K562 (cell line): Measurements from ENCODE around the gene TMEM163. TPM values are rescaled to one million over a fixed set of nuclear protein-coding genes. Genes with fewer than 3 reads are reported as not detected.

Experiments used
- ATAC-seq: fragments of 200-7000 bp; cut with Tn5 transposase; 3 replicates; pipeline ENCODE4 v1.9.1; 2020; ENCODE audit warnings: moderate library complexity
- BruUV-seq: library from RNA; stranded (reverse); fragments of 400-500 nt; replicated peaks from 2 replicates; lab custom pipeline; 2021; lab: Mats Ljungman, UMichigan
- CTCF ChIA-PET: fragments of 300-600 bp; formaldehyde crosslinking; extraction: SDS; loops from one replicate; lab custom pipeline; 2021; ENCODE audit warnings: low intra/inter-chr PET ratio; lab: Yijun Ruan, JAX
- POLR2A ChIA-PET: fragments of 300-600, 350-650 bp; sonication (Branson Sonifier 250); formaldehyde crosslinking; extraction: SDS; loops from one replicate; lab custom pipeline; 2021; ENCODE audit warnings: antibody characterized with exemption, inconsistent platforms; lab: Yijun Ruan, JAX
- DNase-seq, 4 experiments: peaks; one replicate each; pipeline versions ENCODE4 v3.0.0 to v3.0.0-alpha.2; 2011 to 2018; ENCODE audit warnings: low spot score in 3 of 4, mixed read lengths in 3 of 4; ENCODE audit errors: extremely low read depth in 1 of 4
- FAIRE-seq: peaks from 2 replicates; lab custom pipeline; 2011; peaks lifted over from hg19 to GRCh38; lab: Jason Lieb, UNC
- H2AFZ ChIP-seq: 2 replicates; pipeline ENCODE4 v1.6.0; 2011; ENCODE audit warnings: low read depth, low read length, control low read depth, inconsistent platforms
- H3K27ac ChIP-seq: fragments of 200-600 bp; 3 replicates; pipeline ENCODE4 v1.8.0; 2011; ENCODE audit warnings: low read depth, mild to moderate bottlenecking, control low read depth, inconsistent platforms, low read length, moderate library complexity, mixed read lengths; ENCODE audit errors: extremely low read depth
- H3K27me3 ChIP-seq, 2 experiments: fragments of 300-600 bp in 1 of 2; 2 replicates in 1 of 2; 3 replicates in 1 of 2; pipeline versions ENCODE4 v1.6.0 to v1.8.0; 2011; ENCODE audit warnings: inconsistent platforms in 2 of 2, low read length in 2 of 2, mild to moderate bottlenecking in 1 of 2, mixed read lengths in 1 of 2, moderate library complexity in 1 of 2; ENCODE audit not compliant: control insufficient read depth in 2 of 2, insufficient read depth in 2 of 2
- H3K36me3 ChIP-seq: fragments of 300-600 bp; 3 replicates; pipeline ENCODE4 v1.8.0; 2011; ENCODE audit warnings: mild to moderate bottlenecking, low read length, inconsistent platforms; ENCODE audit not compliant: control insufficient read depth, insufficient read depth
- H3K4me1 ChIP-seq, 2 experiments: fragments of 200-600 bp in 1 of 2; replicated peaks in 1 of 2; 2 replicates in 1 of 2; 3 replicates in 1 of 2; pipeline versions ENCODE4 v1.5.1 to v1.8.0; 2011; ENCODE audit warnings: inconsistent platforms in 2 of 2, low read length in 2 of 2, mild to moderate bottlenecking in 1 of 2, mixed read lengths in 1 of 2, moderate library complexity in 1 of 2; ENCODE audit not compliant: control insufficient read depth in 2 of 2, insufficient read depth in 2 of 2
- H3K4me2 ChIP-seq: 2 replicates; pipeline ENCODE4 v1.6.1; 2011; ENCODE audit warnings: low read length, control low read depth, inconsistent platforms, mixed read lengths; ENCODE audit not compliant: insufficient read depth
- H3K4me3 ChIP-seq: fragments of 200-600 bp; sonication (generic), shearing (Covaris generic); 2 replicates; pipeline ENCODE4 v1.5.1; 2016; ENCODE audit warnings: control low read depth, inconsistent platforms
- H3K79me2 ChIP-seq: fragments of 200-600 bp; 3 replicates; pipeline ENCODE4 v1.8.0; 2011; ENCODE audit warnings: low read length, inconsistent platforms; ENCODE audit not compliant: control insufficient read depth, insufficient read depth
- H3K9ac ChIP-seq, 2 experiments: 2 replicates each; pipeline versions ENCODE4 v1.6.0 to v1.6.1; 2011; ENCODE audit warnings: low read depth in 2 of 2, low read length in 2 of 2, control low read depth in 1 of 2, inconsistent platforms in 1 of 2, mild to moderate bottlenecking in 1 of 2, mixed read lengths in 1 of 2; ENCODE audit not compliant: insufficient read depth in 1 of 2
- H3K9me1 ChIP-seq: one replicate; pipeline ENCODE4 v1.6.0; 2011; ENCODE audit warnings: inconsistent platforms, mild to moderate bottlenecking, low read length, moderate library complexity; ENCODE audit not compliant: control insufficient read depth, insufficient read depth
- H3K9me3 ChIP-seq: replicated peaks from 2 replicates; pipeline ENCODE4 v1.5.1; 2011; ENCODE audit warnings: low read depth, low read length, inconsistent platforms; ENCODE audit not compliant: control insufficient read depth, insufficient read depth
- H4K20me1 ChIP-seq: replicated peaks from 2 replicates; pipeline ENCODE4 v1.6.1; 2011; ENCODE audit warnings: low read length, inconsistent platforms, mixed read lengths; ENCODE audit not compliant: control insufficient read depth, insufficient read depth
- ADNP ChIP-seq: fragments of 200-800 bp; sonication (Bioruptor generic); IDR thresholded peaks from 2 replicates; pipeline ENCODE4 v1.6.1; 2016; ENCODE audit warnings: missing genetic modification characterization, missing compliant biosample characterization
- DACH1 ChIP-seq: fragments of 450-650 bp; IDR thresholded peaks from 2 replicates; pipeline ENCODE4 v1.6.1; 2018; ENCODE audit not compliant: partially characterized antibody
- HEY1 ChIP-seq: fragments of 250-450 bp; sonication (Bioruptor Pico); IDR thresholded peaks from 2 replicates; pipeline ENCODE4 v1.5.0; 2020; ENCODE audit warnings: mild to moderate bottlenecking, moderate library complexity, borderline replicate concordance
- MTA1 ChIP-seq: fragments of 450-650 bp; IDR thresholded peaks from 2 replicates; pipeline ENCODE4 v1.6.1; 2017; ENCODE audit warnings: borderline replicate concordance
- SAP30 ChIP-seq: fragments of 200-600 bp; sonication (generic); IDR thresholded peaks from 2 replicates; pipeline ENCODE4 v1.6.1; 2012; ENCODE audit warnings: borderline replicate concordance, low read depth, mild to moderate bottlenecking, moderate library complexity, low read length, control low read depth, inconsistent platforms; ENCODE audit not compliant: insufficient read depth, poor library complexity, severe bottlenecking
- SRSF1 ChIP-seq: fragments of 200-400 bp; formaldehyde crosslinking; IDR thresholded peaks from 2 replicates; pipeline ENCODE4 v1.6.1; 2017; ENCODE audit warnings: mild to moderate bottlenecking, low read depth, low read length, moderate library complexity
- TOE1 ChIP-seq, 2 experiments: fragments of 450-650 bp in 1 of 2; sonication (generic) in 1 of 2; formaldehyde crosslinking in 1 of 2; IDR thresholded peaks; 2 replicates each; pipeline versions ENCODE4 v1.7.1 to v1.8.0; 2016 to 2022; ENCODE audit warnings: borderline replicate concordance in 2 of 2, mild to moderate bottlenecking in 2 of 2, antibody characterized with exemption in 1 of 2, inconsistent platforms in 1 of 2, low read depth in 1 of 2, missing genetic modification reagents in 1 of 2, moderate library complexity in 1 of 2
- ZBTB34 ChIP-seq: fragments of 250-450 bp; sonication (Bioruptor Pico); IDR thresholded peaks from 2 replicates; pipeline ENCODE4 v1.8.0; 2021; ENCODE audit warnings: mild to moderate bottlenecking, moderate library complexity
- ZNF644 ChIP-seq: fragments of 200-800 bp; sonication (Bioruptor generic); IDR thresholded peaks from 2 replicates; pipeline ENCODE4 v1.6.1; 2016; ENCODE audit warnings: low read depth, missing genetic modification characterization, missing compliant biosample characterization
- ZNF668 ChIP-seq: fragments of 250-450 bp; sonication (Bioruptor Pico); IDR thresholded peaks from 2 replicates; pipeline ENCODE4 v1.8.0; 2022; ENCODE audit warnings: mild to moderate bottlenecking, inconsistent platforms
- ZNF766 ChIP-seq: fragments of 200-800 bp; sonication (Bioruptor generic); conservative IDR thresholded peaks from 2 replicates; pipeline ENCODE4 v1.6.1; 2016; ENCODE audit warnings: missing genetic modification characterization, missing compliant biosample characterization
- ZNF785 ChIP-seq: fragments of 250-450 bp; sonication (Bioruptor Pico); IDR thresholded peaks from 2 replicates; pipeline ENCODE4 v1.4.0; 2020; ENCODE audit warnings: mild to moderate bottlenecking
- WGBS: fragments of 100-300 bp; shearing (Covaris generic); methylation state at CpG from one replicate; pipeline ENCODE4 v1.1.6; 2016; ENCODE audit warnings: low coverage, mixed read lengths; ENCODE audit not compliant: insufficient coverage; ENCODE audit errors: missing lambda C conversion rate; 5-methylcytosine and 5-hydroxymethylcytosine counted together
- in situ Hi-C: fragments of 300-500 bp; cut with MboI; formaldehyde crosslinking; loops from 4 replicates; pipeline ENCODE4 v1.15.0; 2018; ENCODE audit warnings: inconsistent platforms, mixed read lengths
- intact Hi-C: fragments of 100-400 bp; cut with micrococcal nuclease; formaldehyde crosslinking; loops from 2 replicates; pipeline ENCODE4 v1.14.2; 2022
- polyA plus RNA-seq, 8 experiments: library from polyadenylated mRNA; depleted of rRNA in 4 of 8; stranded (reverse) in 5 of 8; unstranded in 3 of 8; fragments of >200 nt; fragmentation: Nextera tagmentation in 2 of 8; fragmentation: Illumina TruSeq in 1 of 8; extraction: Ambion mirVana in 2 of 8; extraction: Trizol in 1 of 8; gene quantifications; 2 replicates each; pipeline versions ENCODE4 v1.2.1 to v1.2.3, GENCODE V29; 2011 to 2014; ENCODE audit warnings: inconsistent platforms in 1 of 8, missing spikeins in 1 of 8
- total RNA-seq, 7 experiments: library from RNA; depleted of rRNA in 6 of 7; stranded (reverse); fragments of >200 nt in 6 of 7; fragmentation: Illumina TruSeq in 2 of 7; extraction: Trizol in 2 of 7; gene quantifications; 2 replicates each; pipeline versions ENCODE4 v1.2.1 to v1.2.3, GENCODE V29; 2011 to 2021; ENCODE audit warnings: low replicate concordance in 1 of 7

Gene TMEM163
- total and polyA plus RNA-seq, 9 of the 15 experiments (the other 6 are each of a cell fraction or from before 2014, with no cell fraction given), result 0.04 to 0.68 (median 0.16) TPM; not detected in 3

GRCh38 chr2:134445985-134446382 lies 272.8 kb downstream of the TMEM163 start:
- ATAC-seq, result no peak

More at GRCh38 chr2:134445985-134446382, 272.8 kb downstream of the TMEM163 start:
- Histone ChIP-seq H3K9ac (no peak overlapping the region), H3K4me3 (no peak overlapping the region), H3K4me2 (no peak overlapping the region), H3K79me2 (no peaks in the 10 kb centered on the region), H3K27ac (no peak overlapping the region), H3K9me3 (no peaks in the 10 kb centered on the region), H2AFZ (no peak overlapping the region), H3K36me3 (no peaks in the 10 kb centered on the region), H3K9me1 (no peaks in the 10 kb centered on the region), H3K4me1 (no peaks in the 10 kb centered on the region), H4K20me1 (peaks cover under 1% of the 10 kb centered on the region; the same call in 1 of the 2 replicates), H3K27me3 (no peaks in the 10 kb centered on the region)
- WGBS, result 55% methylated on average over 8 of the region's 11 CpGs
- in situ Hi-C loops (no loop called here), intact Hi-C loops (no loop called here)
- DNase-seq (no peak), FAIRE-seq (no peak)
- POLR2A ChIA-PET, result interaction anchor here (0.5 to 0.7 kb wide), 2 partner anchors 394 to 501 kb away, joined by 3 to 4 read pairs; no protein-coding TSS in a partner anchor
- no TSS peak for BruUV-seq
- TF ChIP-seq ADNP (tag), result no peak
- no peak for TF ChIP-seq HEY1 (CRISPR knock-in tag)
- no peak for TF ChIP-seq TOE1 (IDR thresholded peaks at IDR 0.05; ENCODE audit: borderline replicate concordance)
- TF ChIP-seq TOE1 (CRISPR knock-in tag; IDR thresholded peaks at IDR 0.05; ENCODE audit: borderline replicate concordance, low read depth), result no peak
- TF ChIP-seq ZNF668 (CRISPR knock-in tag), result no peak
- no peak for TF ChIP-seq ZBTB34 (CRISPR knock-in tag)
- no peak for TF ChIP-seq SAP30
- TF ChIP-seq MTA1, result no peak
- TF ChIP-seq DACH1, result no peak
- no peak for TF ChIP-seq ZNF644 (tag)
- TF ChIP-seq ZNF766 (CRISPR knock-in tag), result no peak
- no peak for TF ChIP-seq SRSF1
- no peak for TF ChIP-seq ZNF785 (CRISPR knock-in tag)
- CTCF ChIA-PET, result no interaction called here
